Dermis microvascular lymphatic vessel endothelial cell (primary cell): Measurements from ENCODE around the gene HAO1. TPM values are rescaled to one million over a fixed set of nuclear protein-coding genes. Genes with fewer than 3 reads are reported as not detected.
"Not testable (repeated sequence)": the region's sequence is repeated elsewhere in the genome, so short reads cannot be mapped to it uniquely, and the experiment has no call there.

Experiments used
- DNase-seq, 2 donors: peaks; one replicate each; pipeline versions ENCODE4 v3.0.0 to v3.0.0-alpha.2; 2010; ENCODE audit warnings: low read depth in 2 of 2
- total RNA-seq: library from RNA; depleted of rRNA; stranded (reverse); fragments of >200 nt; gene quantifications from 2 replicates; pipeline ENCODE4 v1.2.1, GENCODE V29; 2014

Gene HAO1
- total RNA-seq = not detected in 2 replicates

- no peak for DNase-seq
Observed at GRCh38 chr20:7940341-7940740, at the start of gene HAO1. Gene HAO1, minus strand, starts transcription at chr20:7940458. Its CDS starts 36 bp downstream, at chr20:7940422.

GRCh38 chr20:7989379-7989778, 49.1 kb upstream of the HAO1 start:
- DNase-seq = no peak

- DNase-seq = no peak
Observed at GRCh38 chr20:7985916-7986315, 45.7 kb upstream of the HAO1 start.

- no peak for DNase-seq
Observed at GRCh38 chr20:7984192-7984591, 43.9 kb upstream of the HAO1 start.

- DNase-seq = no peak
Observed at GRCh38 chr20:7981374-7981773, 41.1 kb upstream of the HAO1 start.

GRCh38 chr20:7980332-7981046, 40.2 kb upstream of the HAO1 start:
- DNase-seq = peak; percentile 21 to 57

GRCh38 chr20:7977709-7978108, 37.5 kb upstream of the HAO1 start:
- no peak for DNase-seq

GRCh38 chr20:7975851-7976414, 35.7 kb upstream of the HAO1 start:
- peak in 1 of 2 donors; percentile 2 for DNase-seq

- no peak for DNase-seq
Observed at GRCh38 chr20:7974785-7975435, 34.7 kb upstream of the HAO1 start.

- DNase-seq = no peak
Observed at GRCh38 chr20:7971536-7972280, 31.4 kb upstream of the HAO1 start.

- no peak for DNase-seq
Observed at GRCh38 chr20:7967199-7967844, 27.1 kb upstream of the HAO1 start.

GRCh38 chr20:7966176-7966575, 25.9 kb upstream of the HAO1 start:
- peak in 1 of 2 donors; percentile 3 for DNase-seq

GRCh38 chr20:7959484-7959883, 19.2 kb upstream of the HAO1 start:
- DNase-seq = no peak

GRCh38 chr20:7956561-7956960, 16.3 kb upstream of the HAO1 start:
- not testable (repeated sequence) for DNase-seq

GRCh38 chr20:7950387-7950786, 10.1 kb upstream of the HAO1 start:
- no peak for DNase-seq

- DNase-seq = no peak
Observed at GRCh38 chr20:7943891-7944290, 3.6 kb upstream of the HAO1 start.

- peak; percentile 6 to 10 for DNase-seq
Observed at GRCh38 chr20:7939663-7940062, 595 bp downstream of the HAO1 start.

- DNase-seq = no peak
Observed at GRCh38 chr20:7938058-7938457, 2.2 kb downstream of the HAO1 start.

GRCh38 chr20:7937328-7937727, 2.9 kb downstream of the HAO1 start:
- no peak for DNase-seq

GRCh38 chr20:7935027-7935551, 5.2 kb downstream of the HAO1 start:
- no peak for DNase-seq

- no peak for DNase-seq
Observed at GRCh38 chr20:7933346-7933745, 6.9 kb downstream of the HAO1 start.
